MM.1S (cell line): ENCODE results near the gene ROBO2.

Source experiments
- EZH2 ChIP-seq: fragments of 300-600 bp; sonication (generic); optimal IDR thresholded peaks from 2 replicates; pipeline ENCODE3; 2017; ENCODE audit warnings: low read depth, mild to moderate bottlenecking, antibody characterized with exemption, low read length, mixed read lengths
- TF ChIP-seq, protein P1 (sequence below): fragments of 300-600 bp; sonication (generic); IDR thresholded peaks from 2 replicates; pipeline ENCODE4 v1.5.1; 2016; ENCODE audit warnings: antibody characterized with exemption, low read length, mixed read lengths

DNA sequence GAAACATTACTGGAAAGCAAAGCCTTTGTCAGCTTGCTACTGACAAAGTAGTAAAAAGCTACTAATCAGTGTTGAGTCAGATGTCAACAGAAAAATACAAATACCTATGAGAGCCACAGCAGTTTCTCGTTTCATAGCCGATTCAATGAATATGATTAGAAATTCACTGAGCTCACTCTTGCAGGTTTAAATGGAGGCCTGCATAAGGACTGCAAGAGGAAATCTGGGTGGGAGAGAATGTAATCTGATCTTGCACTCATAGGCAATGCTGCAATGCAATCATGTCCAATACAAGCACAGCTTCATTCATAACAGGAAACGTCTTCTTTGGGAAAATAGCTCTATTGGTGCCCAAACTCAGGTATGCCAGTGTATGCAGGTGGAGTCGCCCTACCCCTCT is 608.8 kb downstream of the ROBO2 start:
- TF ChIP-seq EZH2: no peak
- TF ChIP-seq, protein P1, sequence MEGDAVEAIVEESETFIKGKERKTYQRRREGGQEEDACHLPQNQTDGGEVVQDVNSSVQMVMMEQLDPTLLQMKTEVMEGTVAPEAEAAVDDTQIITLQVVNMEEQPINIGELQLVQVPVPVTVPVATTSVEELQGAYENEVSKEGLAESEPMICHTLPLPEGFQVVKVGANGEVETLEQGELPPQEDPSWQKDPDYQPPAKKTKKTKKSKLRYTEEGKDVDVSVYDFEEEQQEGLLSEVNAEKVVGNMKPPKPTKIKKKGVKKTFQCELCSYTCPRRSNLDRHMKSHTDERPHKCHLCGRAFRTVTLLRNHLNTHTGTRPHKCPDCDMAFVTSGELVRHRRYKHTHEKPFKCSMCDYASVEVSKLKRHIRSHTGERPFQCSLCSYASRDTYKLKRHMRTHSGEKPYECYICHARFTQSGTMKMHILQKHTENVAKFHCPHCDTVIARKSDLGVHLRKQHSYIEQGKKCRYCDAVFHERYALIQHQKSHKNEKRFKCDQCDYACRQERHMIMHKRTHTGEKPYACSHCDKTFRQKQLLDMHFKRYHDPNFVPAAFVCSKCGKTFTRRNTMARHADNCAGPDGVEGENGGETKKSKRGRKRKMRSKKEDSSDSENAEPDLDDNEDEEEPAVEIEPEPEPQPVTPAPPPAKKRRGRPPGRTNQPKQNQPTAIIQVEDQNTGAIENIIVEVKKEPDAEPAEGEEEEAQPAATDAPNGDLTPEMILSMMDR: no peak
